ENCODE results near the gene FGL2. TPM values are rescaled to one million over a fixed set of nuclear protein-coding genes. Genes with fewer than 3 reads are reported as not detected.

The FGL2 gene
- total and polyA plus RNA-seq, 4 donors, result 3.3 to 21.6 (median 17.6) TPM

DNA sequence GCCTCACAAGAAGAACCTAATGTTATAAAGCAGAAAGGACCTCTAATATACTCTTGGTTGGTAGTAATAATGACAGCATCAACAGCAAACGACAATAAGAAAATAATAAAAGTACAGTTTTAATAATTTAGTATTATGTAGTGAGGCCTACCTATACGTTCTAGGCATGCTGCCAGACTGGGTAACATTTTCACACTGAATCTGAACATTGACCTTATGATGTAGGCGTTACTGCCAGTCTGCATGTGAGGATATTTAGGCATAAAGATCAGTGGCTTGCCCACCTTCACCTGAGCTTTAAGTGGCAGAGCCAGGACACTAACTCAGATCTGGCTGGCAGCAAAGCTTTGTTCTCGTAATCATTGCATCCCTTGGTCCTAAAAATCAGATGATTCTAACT, 2.5 kb downstream of the FGL2 start:
- DNase-seq (no peak), ATAC-seq (ENCODE audit: insufficient read depth, low FRiP score) (no peak)
- WGBS, 2 donors, result 82 to 84% methylated on average over 4 of the region's 4 CpGs
- Histone ChIP-seq H3K27ac (ENCODE audit: low read depth in 1 of 2, low read length in 1 of 2) (no peak overlapping the region), H3K27me3 (ENCODE audit: control insufficient read depth in 3 of 3, insufficient read depth in 3 of 3, low read length in 2 of 3) (no peaks in the 10 kb centered on the region), H3K4me3 (no peak overlapping the region), H3K9ac (ENCODE audit: insufficient read depth in 1 of 2, low read length in 2 of 2) (no peak overlapping the region), H3K4me1 (ENCODE audit: control insufficient read depth in 5 of 5, insufficient read depth in 5 of 5, low read length in 5 of 5) (peaks cover 0 to 7% (median 0%) of the 10 kb centered on the region in 5 donors), H3K9me3 (ENCODE audit: control insufficient read depth in 4 of 4, insufficient read depth in 3 of 4, low read length in 3 of 4) (no peaks in the 10 kb centered on the region), H3K36me3 (ENCODE audit: control insufficient read depth in 4 of 4, insufficient read depth in 4 of 4, low read length in 4 of 4) (no peaks in the 10 kb centered on the region)
- TF ChIP-seq, protein P1, sequence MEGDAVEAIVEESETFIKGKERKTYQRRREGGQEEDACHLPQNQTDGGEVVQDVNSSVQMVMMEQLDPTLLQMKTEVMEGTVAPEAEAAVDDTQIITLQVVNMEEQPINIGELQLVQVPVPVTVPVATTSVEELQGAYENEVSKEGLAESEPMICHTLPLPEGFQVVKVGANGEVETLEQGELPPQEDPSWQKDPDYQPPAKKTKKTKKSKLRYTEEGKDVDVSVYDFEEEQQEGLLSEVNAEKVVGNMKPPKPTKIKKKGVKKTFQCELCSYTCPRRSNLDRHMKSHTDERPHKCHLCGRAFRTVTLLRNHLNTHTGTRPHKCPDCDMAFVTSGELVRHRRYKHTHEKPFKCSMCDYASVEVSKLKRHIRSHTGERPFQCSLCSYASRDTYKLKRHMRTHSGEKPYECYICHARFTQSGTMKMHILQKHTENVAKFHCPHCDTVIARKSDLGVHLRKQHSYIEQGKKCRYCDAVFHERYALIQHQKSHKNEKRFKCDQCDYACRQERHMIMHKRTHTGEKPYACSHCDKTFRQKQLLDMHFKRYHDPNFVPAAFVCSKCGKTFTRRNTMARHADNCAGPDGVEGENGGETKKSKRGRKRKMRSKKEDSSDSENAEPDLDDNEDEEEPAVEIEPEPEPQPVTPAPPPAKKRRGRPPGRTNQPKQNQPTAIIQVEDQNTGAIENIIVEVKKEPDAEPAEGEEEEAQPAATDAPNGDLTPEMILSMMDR (IDR thresholded peaks at IDR 0.05; ENCODE audit: control extremely low read depth, extremely low read depth), result no peak

DNA sequence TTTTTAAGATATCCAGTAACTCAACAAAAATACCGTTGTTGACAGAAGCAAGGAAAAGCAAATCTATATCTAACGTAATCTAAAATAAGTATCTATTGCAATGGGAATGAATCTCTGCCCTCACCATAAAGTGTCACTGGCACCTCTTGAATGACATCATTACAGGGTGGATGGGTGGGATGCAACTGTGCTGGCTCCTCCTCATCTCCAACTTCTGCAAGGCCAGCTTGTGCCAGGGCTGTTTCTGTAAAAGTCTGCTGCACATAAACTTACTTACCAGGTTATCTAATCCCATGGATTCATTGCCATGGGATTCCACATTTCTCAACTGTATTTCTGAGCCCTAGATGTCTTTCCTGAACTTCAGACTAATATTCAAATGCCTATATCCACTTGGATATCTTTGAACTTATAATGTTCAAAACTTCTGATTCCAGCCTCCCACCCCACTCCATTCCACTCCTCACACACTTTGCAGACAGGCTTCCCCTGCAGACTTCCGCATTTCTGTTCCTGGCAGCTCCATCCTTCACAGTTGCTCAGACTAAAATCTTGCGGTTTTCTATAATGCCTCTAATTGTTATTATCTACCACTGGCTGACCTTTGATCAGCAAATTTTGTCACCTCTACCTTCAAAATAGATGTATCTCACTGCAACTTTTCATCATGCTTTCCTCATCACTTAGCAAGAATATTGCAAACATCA, 10.7 kb downstream of the FGL2 start:
- Histone ChIP-seq H3K4me3 (no peak overlapping the region), H3K9me3 (ENCODE audit: control insufficient read depth in 4 of 4, insufficient read depth in 3 of 4, low read length in 3 of 4) (no peaks in the 10 kb centered on the region), H3K9ac (ENCODE audit: insufficient read depth in 1 of 2, low read length in 2 of 2) (no peak overlapping the region), H3K4me1 (ENCODE audit: control insufficient read depth in 5 of 5, insufficient read depth in 5 of 5, low read length in 5 of 5) (peaks cover 0 to 4% (median 0%) of the 10 kb centered on the region in 5 donors), H3K27me3 (ENCODE audit: control insufficient read depth in 3 of 3, insufficient read depth in 3 of 3, low read length in 2 of 3) (no peaks in the 10 kb centered on the region), H3K27ac (ENCODE audit: low read depth in 1 of 2, low read length in 1 of 2) (no peak overlapping the region), H3K36me3 (ENCODE audit: control insufficient read depth in 4 of 4, insufficient read depth in 4 of 4, low read length in 4 of 4) (no peaks in the 10 kb centered on the region)
- ATAC-seq (ENCODE audit: insufficient read depth, low FRiP score), result no peak
- WGBS, 2 donors, result 55 to 80% methylated on average over 4 of the region's 4 CpGs
- TF ChIP-seq, protein P1 (IDR thresholded peaks at IDR 0.05; ENCODE audit: control extremely low read depth, extremely low read depth), result no peak
- DNase-seq, result no peak

DNA sequence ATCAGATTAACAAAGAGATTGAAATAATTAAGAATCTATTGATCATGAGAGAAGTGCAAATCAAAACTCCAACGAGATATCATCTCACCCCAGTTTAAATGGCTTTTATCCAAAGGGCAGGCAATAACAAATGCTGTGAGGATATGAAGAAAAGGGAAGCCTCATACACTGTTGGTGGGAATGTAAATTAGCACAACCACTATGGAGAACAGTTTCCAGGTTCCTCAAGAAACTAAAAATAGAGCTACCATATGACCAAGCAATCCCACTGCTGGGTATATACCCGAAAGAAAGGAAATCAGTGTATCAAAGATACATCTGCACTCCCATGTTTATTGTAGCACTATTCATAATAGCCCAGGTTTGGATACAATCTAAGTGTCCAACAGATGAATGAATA, 13.8 kb downstream of the FGL2 start:
- Histone ChIP-seq H3K27me3 (ENCODE audit: control insufficient read depth in 3 of 3, insufficient read depth in 3 of 3, low read length in 2 of 3) (no peaks in the 10 kb centered on the region), H3K27ac (ENCODE audit: low read depth in 1 of 2, low read length in 1 of 2) (no peak overlapping the region), H3K9ac (ENCODE audit: insufficient read depth in 1 of 2, low read length in 2 of 2) (no peak overlapping the region), H3K4me1 (ENCODE audit: control insufficient read depth in 5 of 5, insufficient read depth in 5 of 5, low read length in 5 of 5) (peaks cover 0 to 8% (median 0%) of the 10 kb centered on the region in 5 donors), H3K9me3 (ENCODE audit: control insufficient read depth in 4 of 4, insufficient read depth in 3 of 4, low read length in 3 of 4) (no peaks in the 10 kb centered on the region), H3K4me3 (no peak overlapping the region), H3K36me3 (ENCODE audit: control insufficient read depth in 4 of 4, insufficient read depth in 4 of 4, low read length in 4 of 4) (no peaks in the 10 kb centered on the region)
- ATAC-seq (ENCODE audit: insufficient read depth, low FRiP score) (no peak), DNase-seq (no peak)
- WGBS, 2 donors, result 60 to 79% methylated on average over 2 of the region's 2 CpGs
- TF ChIP-seq, protein P1 (IDR thresholded peaks at IDR 0.05; ENCODE audit: control extremely low read depth, extremely low read depth), result no peak

DNA sequence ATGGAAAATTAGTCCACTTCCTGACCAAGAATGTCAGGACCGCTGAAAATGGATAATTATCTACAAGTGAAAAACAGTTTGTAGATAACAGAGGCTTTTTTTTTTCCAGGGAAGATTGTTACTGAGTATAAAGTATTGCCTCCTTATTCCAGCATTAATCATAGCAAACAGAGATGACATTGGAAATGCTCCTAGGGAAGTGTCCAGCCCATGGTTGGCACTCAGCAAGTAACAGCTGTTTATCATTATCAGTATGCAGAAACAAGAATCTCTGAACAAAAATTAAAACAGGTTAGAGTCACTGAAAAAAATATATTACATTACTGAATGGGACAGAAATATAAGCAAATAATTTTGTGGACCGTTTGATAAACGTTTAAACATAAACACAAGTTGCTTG, 14.6 kb downstream of the FGL2 start:
- no peaks in the 10 kb centered on the region for H3K27me3 ChIP-seq (ENCODE audit: control insufficient read depth in 3 of 3, insufficient read depth in 3 of 3, low read length in 2 of 3)
- DNase-seq, result no peak
- no peaks in the 10 kb centered on the region for H3K36me3 ChIP-seq (ENCODE audit: control insufficient read depth in 4 of 4, insufficient read depth in 4 of 4, low read length in 4 of 4)
- H3K9ac ChIP-seq (ENCODE audit: insufficient read depth in 1 of 2, low read length in 2 of 2), result no peak overlapping the region
- TF ChIP-seq, protein P1 (IDR thresholded peaks at IDR 0.05; ENCODE audit: control extremely low read depth, extremely low read depth), result no peak
- H3K9me3 ChIP-seq (ENCODE audit: control insufficient read depth in 4 of 4, insufficient read depth in 3 of 4, low read length in 3 of 4), result no peaks in the 10 kb centered on the region
- H3K4me1 ChIP-seq (ENCODE audit: control insufficient read depth in 5 of 5, insufficient read depth in 5 of 5, low read length in 5 of 5), result peaks cover 0 to 8% (median 0%) of the 10 kb centered on the region in 5 donors
- H3K27ac ChIP-seq (ENCODE audit: low read depth in 1 of 2, low read length in 1 of 2), result no peak overlapping the region
- WGBS, 2 donors, result 60 to 68% methylated on average over 3 of the region's 3 CpGs
- no peak for ATAC-seq (ENCODE audit: insufficient read depth, low FRiP score)
- H3K4me3 ChIP-seq, result no peak overlapping the region
